HG02763 (cell line): ENCODE results near the gene DYNC1I1.

Experiments
- ATAC-seq: cut with Tn5 transposase; IDR thresholded peaks from one replicate; pipeline ENCODE4 v1.9.1; 2021; ENCODE audit warnings: mild to moderate bottlenecking, moderate library complexity; ENCODE audit not compliant: unreplicated experiment

The DYNC1I1 gene

DNA sequence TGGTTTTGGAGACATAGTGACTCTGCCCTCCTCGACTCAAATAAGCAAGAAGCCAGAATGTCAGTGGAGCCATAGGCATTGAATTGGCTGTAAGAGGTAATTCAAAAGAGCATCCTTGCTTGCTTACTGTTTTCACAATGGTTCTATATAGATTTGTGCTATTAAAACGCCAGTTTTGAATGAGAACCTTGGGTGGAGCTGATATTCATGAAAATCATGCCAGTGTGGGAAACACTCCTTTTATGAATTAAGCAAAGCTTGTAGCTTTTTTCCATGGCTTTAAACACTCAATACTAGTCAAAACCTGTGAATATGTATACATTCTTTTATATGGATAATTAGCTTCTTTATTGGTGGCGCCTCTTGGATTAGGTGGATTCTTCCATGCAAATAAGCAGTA is 297.0 kb downstream of the DYNC1I1 start:
- ATAC-seq: no peak

- no peak for ATAC-seq
Observed at GRCh38 chr7:96074871-96075270, 302.5 kb downstream of the DYNC1I1 start.

GRCh38 chr7:96075510-96076349 is 303.4 kb downstream of the DYNC1I1 start:
- ATAC-seq: peak; percentile 86

DNA sequence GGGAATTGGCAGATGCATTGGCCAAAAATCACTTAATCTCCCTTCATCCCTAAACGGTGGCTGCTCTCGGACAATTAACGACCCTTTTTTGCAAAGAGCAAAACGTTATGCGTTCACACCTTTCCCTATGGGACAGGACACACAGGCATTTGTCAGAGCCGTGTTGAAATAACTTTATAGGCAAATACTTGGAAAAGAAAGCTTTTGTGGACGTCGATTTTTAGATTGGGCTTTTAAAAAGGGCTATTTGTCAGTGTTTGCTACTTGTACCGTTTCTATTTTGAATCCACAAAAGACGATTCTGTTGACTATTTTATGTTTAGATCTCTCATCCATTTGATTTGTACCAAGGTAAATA is 304.0 kb downstream of the DYNC1I1 start:
- ATAC-seq: no peak

DNA sequence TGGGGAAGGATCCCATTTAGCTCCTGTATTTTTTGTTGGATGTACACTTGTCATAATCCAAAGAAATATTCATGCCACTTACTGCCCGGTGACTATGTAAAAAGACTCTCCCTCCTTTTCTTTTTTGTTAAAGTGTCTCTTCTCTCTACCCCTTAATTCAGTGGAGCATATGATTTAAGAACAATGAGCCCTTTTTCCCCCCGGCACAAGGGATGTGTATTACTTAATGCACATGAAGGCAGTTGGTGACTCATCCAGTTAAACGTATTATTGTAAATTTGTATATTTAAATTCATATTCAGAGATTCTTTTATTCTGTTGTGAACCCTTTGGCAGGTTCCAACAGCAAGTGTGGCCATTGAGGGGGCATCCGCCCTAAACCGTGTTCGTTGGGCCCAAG is 307.7 kb downstream of the DYNC1I1 start:
- no peak for ATAC-seq

DNA sequence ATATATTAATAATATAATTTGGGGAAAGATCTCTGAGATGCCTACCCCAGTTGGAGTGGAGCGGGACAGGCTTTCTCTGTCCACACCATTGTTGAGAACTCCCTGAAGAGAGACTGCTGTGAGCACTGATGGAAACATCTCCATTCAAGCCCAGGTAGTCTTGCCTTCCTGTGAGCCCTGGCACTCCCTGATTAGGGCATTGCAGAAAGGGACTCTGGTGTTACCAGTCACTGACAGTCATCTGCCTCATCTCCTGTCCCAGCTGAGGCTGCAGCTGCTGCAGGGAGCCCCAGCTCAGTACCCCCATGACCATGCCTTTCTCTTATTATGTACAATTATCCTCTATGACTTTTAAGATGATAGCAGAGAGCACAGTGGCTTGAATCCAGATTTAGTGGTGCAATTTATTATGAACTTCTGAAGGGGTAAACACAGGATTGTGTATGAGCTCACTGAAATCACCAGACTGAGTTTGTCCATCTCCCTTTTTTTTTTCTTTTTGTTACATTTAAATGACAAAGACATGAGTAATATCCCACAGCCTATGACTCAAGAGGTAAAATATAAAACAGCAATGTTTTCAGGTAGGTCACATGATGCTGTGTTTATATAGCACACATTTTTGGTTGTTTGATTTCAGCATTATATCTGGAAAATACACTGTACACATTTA is 312.7 kb downstream of the DYNC1I1 start:
- ATAC-seq: no peak

DNA sequence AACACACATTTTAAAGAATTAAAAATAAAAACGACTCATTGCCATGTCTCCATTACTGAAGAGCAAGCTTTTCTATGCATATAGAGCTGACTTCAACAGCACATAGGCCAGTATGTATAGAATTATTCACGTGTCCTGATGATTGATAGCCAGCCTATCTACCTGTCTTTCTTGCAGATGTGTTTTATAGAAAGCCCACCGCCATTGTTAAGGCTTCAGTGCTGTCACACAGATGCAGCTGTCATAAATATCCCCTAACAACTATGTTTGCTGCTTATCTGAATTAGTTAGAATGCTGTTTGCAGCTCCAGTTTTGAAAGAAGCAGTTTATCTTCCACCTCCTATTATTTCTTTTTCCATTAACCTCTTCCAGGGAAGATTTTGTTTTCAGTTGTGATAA is 313.6 kb downstream of the DYNC1I1 start:
- no peak for ATAC-seq

GRCh38 chr7:96088579-96088978 is 316.2 kb downstream of the DYNC1I1 start:
- no peak for ATAC-seq

GRCh38 chr7:96089511-96089910 is 317.2 kb downstream of the DYNC1I1 start:
- ATAC-seq: no peak

DNA sequence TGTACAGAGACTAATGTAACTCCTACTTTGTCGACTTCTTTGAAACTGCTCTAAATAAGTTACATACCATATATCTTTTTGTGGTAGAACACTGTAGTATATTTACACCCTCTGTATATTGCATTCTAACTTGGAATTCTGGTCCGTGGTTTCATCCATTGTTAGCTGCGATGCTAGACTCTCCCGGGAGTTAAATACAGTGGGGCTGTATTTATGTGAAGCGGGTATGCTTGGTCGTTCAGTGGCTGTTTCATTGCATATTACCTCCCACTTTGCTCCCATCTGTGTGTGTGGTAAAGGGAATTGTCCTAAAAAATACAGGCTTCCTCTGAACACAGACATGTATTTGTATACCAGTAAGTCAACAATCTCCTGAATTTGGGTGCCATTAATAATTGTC is 318.4 kb downstream of the DYNC1I1 start:
- no peak for ATAC-seq

- ATAC-seq: no peak
Observed at GRCh38 chr7:96093435-96093834, 321.1 kb downstream of the DYNC1I1 start.

GRCh38 chr7:96097835-96098234 is 325.5 kb downstream of the DYNC1I1 start:
- no peak for ATAC-seq

GRCh38 chr7:96100737-96101136 is 328.4 kb downstream of the DYNC1I1 start:
- ATAC-seq: no peak

GRCh38 chr7:96102096-96102811 is 329.9 kb downstream of the DYNC1I1 start:
- no peak for ATAC-seq

DNA sequence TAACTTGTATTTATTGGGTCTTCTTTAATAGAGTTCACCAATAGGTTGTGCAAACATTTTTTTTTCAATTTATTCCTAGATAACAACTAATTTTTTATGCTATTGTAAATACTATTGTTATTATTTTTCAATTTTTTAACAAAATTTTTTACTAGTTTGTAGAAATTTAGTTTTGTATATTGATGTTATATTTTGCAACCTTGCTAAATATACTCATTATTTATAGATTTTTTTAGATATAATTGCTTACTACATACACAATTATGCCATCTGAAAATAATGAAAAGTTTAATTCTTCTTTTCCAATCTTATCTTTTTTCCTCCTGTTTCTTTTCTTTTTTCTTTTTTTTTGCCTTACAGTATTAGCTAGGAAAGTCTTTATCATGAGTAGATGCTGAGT is 332.6 kb downstream of the DYNC1I1 start:
- ATAC-seq: no peak

DNA sequence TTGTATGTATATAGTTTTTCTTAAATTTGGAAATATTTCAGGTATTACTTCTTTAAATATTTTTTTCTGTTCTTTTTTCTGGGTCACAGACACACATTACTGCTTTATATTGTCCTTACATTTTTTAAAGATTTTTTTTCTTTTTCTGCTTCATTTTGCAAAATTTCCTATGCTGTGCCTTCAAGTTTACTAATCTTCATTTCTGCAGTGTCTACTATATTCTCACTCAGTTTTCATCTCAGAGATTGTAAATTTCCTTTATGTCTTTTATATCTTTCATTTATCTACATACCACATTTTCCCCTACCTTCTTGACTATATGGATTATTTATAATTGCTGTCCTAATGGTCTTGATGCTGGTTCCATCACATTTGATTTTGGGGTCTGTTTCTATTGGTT is 339.1 kb downstream of the DYNC1I1 start:
- no peak for ATAC-seq

GRCh38 chr7:96114190-96114589 is 341.8 kb downstream of the DYNC1I1 start:
- ATAC-seq: no peak

DNA sequence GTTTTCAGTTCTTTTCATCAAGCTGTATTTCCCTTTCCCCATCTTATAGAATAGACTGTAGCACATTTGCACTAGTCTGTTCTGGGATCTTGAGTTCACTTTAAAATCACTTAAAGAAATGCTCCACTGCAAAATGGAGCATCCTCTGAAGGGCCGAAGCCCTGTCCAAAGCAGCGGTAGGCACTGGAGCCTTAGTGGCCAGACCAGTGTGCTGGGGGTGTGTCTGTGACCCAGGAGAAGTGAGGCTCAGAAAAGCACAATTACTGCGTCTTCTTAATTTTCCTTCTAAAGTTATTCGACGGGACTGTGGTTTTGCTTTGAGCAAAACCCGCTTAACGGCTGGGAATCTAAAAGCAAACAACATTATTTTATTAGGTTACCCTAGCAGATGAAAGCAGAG is 343.8 kb downstream of the DYNC1I1 start:
- no peak for ATAC-seq

DNA sequence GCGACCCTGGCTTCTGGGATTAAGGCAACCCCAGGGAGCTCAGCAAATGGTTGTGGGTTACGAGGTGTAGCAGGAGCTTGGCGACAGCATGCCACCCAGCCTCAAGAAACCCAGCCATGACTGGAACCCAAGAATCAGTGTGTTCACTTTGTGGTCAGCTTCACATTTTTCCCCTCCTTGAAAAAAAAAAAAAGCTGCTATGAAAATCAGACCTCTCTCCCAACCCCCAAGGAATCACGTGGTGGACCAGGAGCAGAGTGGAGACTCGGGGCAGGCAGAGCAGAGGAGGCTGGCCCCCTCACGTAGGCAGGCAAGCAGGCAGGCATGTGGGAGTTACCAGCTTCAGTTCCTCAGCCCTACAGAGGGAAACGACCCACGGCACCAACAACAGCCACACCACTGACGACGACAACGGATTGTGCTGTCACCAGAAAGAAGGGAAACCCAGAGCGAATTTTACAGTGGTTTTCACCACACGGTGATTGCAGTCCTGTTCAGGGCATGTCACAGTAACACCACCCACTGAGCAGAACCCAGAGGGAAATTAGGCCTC is 346.2 kb downstream of the DYNC1I1 start:
- ATAC-seq: no peak

GRCh38 chr7:96120445-96121225 is 348.3 kb downstream of the DYNC1I1 start:
- no peak for ATAC-seq

- ATAC-seq: no peak
Observed at GRCh38 chr7:96121752-96122151, 349.4 kb downstream of the DYNC1I1 start.
